ENCODE data around the gene BTBD6.
A peak's percentile ranks its signal among the peaks of the same experiment; 100 is the strongest.

Gene BTBD6

DNA sequence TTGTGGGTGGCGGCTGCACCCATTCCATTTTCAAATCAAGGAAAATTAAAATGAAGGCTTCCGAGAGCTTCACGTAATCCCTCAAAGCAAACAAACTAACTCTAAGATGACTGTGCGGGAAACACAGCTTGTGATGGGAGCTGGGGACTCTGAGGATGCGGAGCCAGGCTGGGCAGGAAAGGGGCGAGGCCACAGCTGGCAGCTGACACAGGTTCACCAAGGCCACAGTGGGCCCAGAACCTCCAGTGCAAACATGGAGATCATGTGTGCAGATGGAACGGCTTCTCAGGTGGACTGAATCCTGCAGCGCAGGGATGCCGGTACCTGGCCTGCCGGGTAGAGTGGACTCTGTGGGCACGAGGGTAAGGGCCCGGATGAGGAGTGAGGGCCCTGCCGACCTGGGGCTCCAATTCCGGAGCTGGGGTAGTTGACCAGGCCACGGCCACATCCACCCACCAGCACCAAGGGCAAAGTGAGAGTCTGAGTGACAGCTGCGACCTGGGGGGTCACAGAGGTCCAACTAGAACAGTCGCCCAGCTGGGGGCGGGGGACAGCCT is 19.2 kb upstream of the BTBD6 start:
- DNase-seq (ENCODE audit: low spot score) = no peak

GRCh38 chr14:105240811-105241576 is 7.3 kb upstream of the BTBD6 start:
- DNase-seq (ENCODE audit: low spot score) = no peak

- no peak for DNase-seq (ENCODE audit: low spot score)
Observed at GRCh38 chr14:105241641-105242040, 6.7 kb upstream of the BTBD6 start.

DNA sequence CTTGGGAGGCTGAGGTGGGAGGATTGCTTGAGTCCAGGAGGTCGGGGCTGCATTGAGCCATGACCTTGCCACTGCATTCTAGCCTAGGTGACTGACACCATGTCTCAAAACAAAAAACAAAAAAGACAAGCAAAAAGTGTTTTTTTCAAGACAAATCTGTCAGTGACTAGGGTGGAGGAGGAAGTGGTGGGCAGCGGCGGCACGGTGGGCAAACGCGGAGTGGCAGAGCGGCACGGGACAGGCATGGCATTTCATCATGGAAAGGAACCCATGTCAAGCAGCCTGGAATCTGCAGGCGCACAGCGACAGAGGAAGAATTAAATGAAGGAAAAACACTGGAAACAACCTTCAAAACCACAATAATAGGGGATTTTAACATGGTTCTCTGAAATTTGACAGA is 4.0 kb upstream of the BTBD6 start:
- no peak for DNase-seq (ENCODE audit: low spot score)

DNA sequence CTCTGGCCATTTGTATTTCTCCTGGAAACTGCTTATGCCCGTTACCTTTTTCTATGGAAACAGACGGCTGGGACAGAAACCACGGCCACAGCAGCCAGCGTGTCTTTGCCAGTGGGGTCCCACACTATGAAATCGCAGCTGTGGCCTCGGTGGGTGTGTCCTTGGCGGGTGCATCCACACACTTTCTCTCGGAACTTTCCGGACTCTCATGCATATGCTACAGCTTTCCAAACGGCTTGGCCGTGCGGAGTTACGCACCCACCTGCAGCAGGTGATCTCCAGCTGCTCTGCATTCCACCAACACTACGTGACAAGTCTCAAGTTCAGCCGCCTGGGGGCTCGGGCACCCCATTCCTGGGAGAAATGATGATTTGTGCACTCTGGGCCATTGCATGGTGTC is 1.3 kb upstream of the BTBD6 start:
- no peak for DNase-seq (ENCODE audit: low spot score)

DNA sequence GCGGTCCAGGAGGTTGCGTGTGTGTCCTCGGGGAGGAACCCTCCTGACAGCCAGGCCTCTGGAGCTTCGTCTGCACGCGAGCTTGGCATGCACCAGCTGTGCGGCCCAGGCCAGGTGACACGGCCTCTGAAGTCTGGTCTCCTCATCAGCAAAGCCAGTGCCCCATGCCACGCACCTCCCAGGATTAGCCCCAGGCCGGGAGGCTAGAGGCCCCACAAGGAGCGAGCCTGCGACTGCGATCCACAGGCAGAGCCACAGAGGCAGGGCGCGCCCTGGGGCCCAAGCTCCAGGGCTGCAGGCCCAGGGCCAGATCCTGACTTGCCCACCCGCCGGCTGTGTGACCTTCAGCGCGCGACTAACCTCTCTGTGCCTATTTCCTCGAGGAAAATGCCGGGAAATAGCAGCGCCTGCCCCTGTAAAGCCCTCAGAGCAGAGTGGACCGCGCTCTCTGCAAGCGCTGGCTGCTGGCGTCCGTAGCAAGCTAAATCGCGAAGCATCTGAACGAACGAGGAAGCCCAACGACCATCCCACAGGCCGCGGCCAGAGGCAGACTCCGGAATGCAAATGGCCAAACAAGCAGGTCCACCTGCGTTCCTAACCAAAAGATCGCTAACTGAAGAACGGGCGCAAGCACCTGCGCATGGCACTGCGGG is 492 bp upstream of the BTBD6 start:
- no peak for DNase-seq (ENCODE audit: low spot score)

DNA sequence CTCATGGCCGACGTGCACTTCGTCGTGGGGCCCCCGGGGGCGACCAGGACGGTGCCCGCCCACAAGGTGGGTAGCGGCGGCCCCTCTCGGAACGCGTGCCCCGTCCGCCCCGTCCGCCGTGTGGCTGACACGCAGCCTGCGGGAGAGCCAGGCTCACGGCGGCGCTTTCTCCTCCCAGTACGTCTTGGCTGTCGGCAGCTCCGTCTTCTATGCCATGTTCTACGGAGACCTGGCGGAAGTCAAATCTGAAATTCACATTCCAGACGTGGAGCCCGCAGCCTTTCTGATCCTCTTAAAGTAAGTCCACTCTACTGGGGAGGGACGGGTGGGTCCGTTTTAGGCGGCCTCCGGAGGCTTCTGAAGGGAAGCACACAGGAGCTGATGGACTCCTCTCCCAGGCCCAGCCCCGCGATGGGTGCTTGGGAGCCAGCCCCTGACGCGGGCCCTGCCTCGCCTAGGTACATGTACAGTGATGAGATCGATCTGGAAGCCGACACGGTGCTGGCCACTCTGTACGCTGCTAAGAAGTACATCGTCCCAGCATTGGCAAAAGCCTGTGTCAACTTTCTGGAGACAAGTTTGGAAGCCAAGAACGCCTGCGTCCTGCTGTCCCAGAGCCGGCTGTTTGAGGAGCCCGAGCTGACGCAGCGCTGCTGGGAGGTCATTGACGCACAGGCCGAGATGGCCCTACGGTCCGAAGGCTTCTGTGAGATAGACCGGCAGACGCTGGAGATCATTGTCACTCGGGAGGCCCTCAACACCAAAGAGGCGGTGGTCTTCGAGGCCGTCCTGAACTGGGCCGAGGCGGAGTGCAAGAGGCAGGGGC is 1.1 kb downstream of the BTBD6 start:
- peak; percentile 17 for DNase-seq (ENCODE audit: low spot score)

- no peak for DNase-seq (ENCODE audit: low spot score)
Observed at GRCh38 chr14:105250008-105250366, 1.7 kb downstream of the BTBD6 start.

- no peak for DNase-seq (ENCODE audit: low spot score)
Observed at GRCh38 chr14:105250986-105251385, 2.7 kb downstream of the BTBD6 start.

DNA sequence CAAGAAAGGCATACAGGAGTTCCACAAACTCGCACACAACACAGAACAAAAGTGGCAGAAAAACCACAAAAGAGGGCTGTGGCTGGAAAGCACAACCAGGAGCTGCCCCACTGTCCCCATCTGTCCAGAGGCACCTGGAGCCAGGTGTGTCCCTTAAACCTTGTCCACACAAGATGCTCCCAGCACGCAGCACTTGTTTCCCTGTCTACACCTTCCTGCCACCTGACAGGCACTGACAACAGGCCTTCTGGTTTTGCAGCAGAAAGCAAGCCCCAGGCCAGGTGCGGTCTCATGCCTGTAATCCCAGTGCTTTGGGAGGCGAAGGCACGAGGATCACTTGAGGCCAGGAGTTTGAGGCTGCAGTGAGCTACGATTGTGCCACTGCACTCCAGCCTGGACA is 3.6 kb downstream of the BTBD6 start:
- no peak for DNase-seq (ENCODE audit: low spot score)

DNA sequence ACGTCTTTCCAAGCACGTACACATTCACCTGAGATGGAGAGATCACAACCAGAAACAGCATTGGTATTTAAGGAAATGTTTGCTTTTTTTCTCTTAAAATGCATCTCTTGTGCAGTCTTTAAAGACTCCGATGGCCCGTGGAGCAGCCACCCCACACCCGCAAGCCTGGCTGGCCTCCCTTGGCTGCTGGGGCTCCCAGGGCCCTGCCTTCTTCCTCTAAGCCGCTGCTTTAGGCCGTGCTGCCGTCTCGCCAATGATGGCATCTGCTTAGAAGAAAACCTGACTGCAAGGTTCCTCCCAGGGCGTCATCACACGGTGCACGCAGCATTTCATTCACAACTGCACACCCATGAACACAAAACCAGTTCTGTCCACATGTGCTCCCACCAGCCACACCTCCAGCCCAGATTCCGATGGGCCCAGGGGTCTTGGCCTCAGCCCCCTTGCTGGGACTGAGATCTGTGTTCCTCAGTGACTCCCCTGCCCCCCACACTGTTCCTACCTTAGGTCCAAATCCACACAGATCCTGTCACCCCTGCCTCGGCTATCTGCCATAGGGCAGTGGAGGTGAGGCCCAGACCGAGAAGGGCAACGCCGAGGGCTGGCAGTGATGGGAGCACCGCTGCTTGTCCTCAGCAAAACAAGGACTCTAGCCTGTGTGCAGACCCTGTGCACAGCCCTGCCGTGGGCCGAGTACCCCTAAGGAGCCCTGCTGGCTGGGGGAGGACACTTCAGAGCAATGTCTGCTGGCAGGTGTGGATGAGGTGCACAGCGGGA is 4.4 kb downstream of the BTBD6 start:
- no peak for DNase-seq (ENCODE audit: low spot score)

DNA sequence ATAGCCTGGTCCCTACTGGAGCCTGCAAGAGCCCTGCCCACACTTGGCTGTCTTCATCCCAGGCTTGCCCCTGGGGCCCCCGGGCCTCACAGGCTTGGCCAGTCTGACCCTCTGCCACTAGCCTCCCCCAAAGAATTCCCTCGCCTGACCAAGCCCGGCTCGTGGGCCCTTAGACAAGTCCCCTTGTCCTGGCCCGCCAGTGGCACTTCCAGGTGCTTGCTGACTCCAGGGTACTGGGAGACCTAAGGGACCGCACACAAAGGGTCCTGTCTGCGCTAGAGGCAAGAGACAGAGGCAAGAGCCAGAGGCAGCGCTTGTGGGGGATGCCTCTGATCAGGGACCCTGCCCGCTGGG is 5.0 kb downstream of the BTBD6 start:
- no peak for DNase-seq (ENCODE audit: low spot score)

DNA sequence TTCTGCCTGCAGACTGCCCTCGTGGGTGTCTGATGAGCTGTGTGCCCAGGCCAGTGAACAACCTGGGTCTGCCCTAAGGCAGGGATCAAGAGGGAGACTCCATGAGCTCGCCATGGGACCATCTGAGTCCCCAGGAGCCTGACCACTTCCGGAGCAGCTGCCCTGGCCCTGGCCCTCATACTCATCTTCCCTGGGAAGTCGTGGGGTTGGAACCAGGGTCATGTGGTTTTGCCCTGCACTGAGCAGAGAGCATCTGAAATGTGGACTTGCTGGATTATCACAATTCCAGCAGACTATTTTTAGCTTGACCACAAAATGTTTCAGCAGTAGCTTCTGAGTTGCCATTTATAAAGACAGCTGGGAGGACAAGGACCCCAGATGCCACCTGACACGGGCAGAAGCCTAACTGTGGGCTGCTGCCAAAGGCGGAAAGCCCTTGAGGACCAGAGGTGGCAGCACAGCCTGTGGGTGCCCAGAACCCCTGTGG is 6.7 kb downstream of the BTBD6 start:
- DNase-seq (ENCODE audit: low spot score) = no peak

DNA sequence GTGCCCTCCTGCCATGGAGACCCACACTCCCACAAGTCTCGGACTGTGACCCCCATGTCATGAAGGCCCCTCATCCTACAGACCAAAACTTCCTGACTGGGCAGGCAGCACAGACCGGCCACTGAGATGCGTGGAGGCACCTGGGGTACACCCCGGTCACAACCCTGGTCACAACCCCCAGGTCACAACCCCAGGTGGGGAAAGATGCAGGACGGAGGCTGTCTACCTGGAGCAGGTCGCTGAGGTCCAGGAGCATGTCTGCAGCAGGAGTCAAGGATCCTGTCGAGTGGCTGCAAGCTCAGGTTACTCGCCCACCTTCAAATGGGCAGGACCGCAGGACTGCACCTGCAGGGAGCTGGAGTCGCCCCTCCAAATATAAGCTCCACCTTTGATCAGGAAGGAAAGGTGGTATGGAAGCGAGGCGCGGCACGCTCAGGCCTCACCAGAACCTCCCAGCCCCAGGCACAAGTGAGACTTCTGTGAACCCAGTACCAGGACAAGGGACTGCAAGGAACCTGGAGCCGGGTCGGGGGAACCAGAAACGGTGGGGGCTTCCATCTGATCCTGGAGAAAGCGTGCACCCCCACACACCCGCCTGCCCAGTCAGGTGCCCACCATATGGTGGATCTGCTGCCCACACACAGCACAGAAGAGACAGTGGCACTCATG is 8.1 kb downstream of the BTBD6 start:
- DNase-seq (ENCODE audit: low spot score) = no peak

GRCh38 chr14:105257464-105257863 is 9.1 kb downstream of the BTBD6 start:
- no peak for DNase-seq (ENCODE audit: low spot score)

DNA sequence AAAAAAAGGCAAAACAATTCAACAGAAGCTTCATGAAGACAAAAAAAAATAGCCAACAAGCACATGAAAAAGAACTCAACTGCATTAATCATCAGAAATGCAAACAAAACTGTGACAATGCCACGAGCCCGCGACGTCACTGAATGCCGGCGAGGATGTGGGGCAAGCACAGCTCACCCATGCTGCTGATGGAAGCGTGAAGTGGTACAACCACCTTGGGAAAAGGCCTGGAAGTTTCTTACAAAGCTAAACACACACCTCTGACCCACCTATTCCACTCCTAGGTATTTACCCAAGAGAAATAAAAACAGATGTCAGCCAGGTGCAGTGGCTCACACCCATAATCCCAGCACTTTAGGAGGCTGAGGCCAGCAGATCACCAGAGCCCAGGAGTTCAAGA is 10.5 kb downstream of the BTBD6 start:
- no peak for DNase-seq (ENCODE audit: low spot score)

GRCh38 chr14:105260959-105261358 is 12.6 kb downstream of the BTBD6 start:
- DNase-seq (ENCODE audit: low spot score) = no peak

- no peak for DNase-seq (ENCODE audit: low spot score)
Observed at GRCh38 chr14:105261781-105262180, 13.4 kb downstream of the BTBD6 start.

DNA sequence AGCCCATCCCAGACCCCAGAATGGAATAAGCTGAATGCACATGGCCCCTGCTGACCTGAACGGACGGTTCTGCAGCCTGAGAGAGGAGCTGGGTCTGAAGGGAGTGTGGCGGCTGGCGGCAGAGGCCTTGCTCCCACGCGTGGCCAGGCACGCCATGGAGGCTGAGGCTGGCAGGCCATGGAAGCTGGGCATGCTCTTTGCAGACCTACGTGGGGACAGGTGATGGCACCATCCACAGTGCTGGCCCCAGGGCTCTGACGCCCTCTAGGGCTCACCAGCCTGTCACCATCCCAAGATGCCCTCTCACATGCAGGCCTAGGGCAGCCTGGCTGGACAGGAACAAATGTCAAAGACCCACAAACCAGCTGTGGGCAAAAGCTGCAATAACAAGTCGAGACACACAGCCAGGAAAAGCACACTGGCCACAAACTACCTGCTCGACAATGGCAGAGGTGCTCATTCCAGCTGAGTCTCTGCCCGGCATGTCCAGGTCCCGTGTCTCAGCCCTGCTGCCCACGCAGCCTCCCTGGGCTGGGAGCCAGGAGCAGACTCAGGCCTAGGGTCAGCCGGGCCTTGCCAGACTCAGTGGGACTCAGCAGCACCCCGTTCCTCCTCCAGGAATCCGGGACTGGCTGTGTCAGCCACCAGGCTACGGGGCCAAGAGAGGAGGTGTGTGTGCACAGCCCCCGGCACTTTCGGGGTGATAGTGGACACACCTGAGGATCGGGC is 19.7 kb downstream of the BTBD6 start:
- no peak for DNase-seq (ENCODE audit: low spot score)

DNA sequence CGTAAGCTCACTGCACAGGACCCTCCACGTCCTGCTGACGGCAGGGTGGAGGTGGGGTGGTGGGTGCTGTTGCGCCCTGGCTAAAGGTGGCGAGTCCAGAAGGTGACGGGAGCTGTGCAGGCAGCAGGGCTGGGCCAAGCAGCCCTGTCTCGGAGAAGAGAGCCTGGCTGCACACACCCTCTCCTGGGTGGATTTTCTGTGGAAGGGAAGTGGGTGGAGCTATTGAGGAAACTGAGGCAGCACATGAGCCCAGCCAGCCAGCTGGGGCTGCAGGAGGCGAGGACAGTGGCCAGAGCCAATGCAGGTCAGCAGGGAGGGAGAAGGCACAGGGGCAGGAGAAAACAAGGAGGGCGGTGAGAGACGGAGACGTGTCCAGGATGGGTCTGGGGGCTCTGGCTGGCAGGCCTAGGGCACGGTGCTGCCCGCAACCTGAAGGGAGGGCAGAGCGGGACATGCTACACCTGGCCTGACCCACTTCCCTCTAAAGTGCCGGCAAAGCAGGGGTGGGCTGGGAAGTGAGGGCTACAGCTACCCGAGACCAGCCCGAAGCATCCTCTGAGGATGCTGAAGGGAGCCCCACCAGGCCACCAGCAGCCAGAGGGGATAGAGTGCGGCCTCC is 20.5 kb downstream of the BTBD6 start:
- DNase-seq (ENCODE audit: low spot score) = no peak
